Endothelial cell of umbilical vein (primary cell): ENCODE data around the gene LRFN3. TPM values are rescaled to one million over a fixed set of nuclear protein-coding genes. Genes with fewer than 3 reads are reported as not detected.
A peak's percentile ranks its signal among the peaks of the same experiment; 100 is the strongest.

Experiments
- Bru-seq: library from RNA; stranded (reverse); fragments of 400-500 nt; gene quantifications from one replicate; lab custom pipeline; 2021; lab: Mats Ljungman, UMichigan
- BruChase-seq, 2 experiments: library from RNA; stranded (reverse); fragments of 400-500 nt; gene quantifications; one replicate each; lab custom pipeline; 2021; lab: Mats Ljungman, UMichigan
- BruUV-seq: library from RNA; stranded (reverse); fragments of 400-500 nt; replicated peaks from 2 replicates; lab custom pipeline; 2021; lab: Mats Ljungman, UMichigan
- CTCF ChIA-PET: fragments of 300-600, 350-600 bp; sonication (Branson Sonifier 250); formaldehyde crosslinking; loops from one replicate; lab custom pipeline; 2021; ENCODE audit warnings: antibody characterized with exemption, inconsistent platforms; lab: Charles Lee
- POLR2A ChIA-PET: fragments of 300-600, 350-600 bp; sonication (Branson Sonifier 250); formaldehyde crosslinking; loops from one replicate; lab custom pipeline; 2021; ENCODE audit warnings: antibody characterized with exemption, inconsistent platforms; lab: Charles Lee
- DNase-seq: peaks from one replicate; pipeline ENCODE4 v3.0.0-alpha.2; 2011; ENCODE audit warnings: low read depth, low spot score
- FAIRE-seq: peaks from 2 replicates; lab custom pipeline; 2011; peaks lifted over from hg19 to GRCh38; lab: Jason Lieb, UNC
- H2AFZ ChIP-seq: 2 replicates; pipeline ENCODE4 v1.6.0; 2012; ENCODE audit warnings: low read depth, low read length, control low read depth, inconsistent platforms
- H3K27ac ChIP-seq: 2 replicates; pipeline ENCODE4 v1.5.1; 2011; ENCODE audit warnings: low read depth, mild to moderate bottlenecking, control low read depth, low read length, moderate library complexity; ENCODE audit not compliant: insufficient read depth
- H3K27me3 ChIP-seq, 2 experiments: 2 replicates each; pipeline versions ENCODE4 v1.6.0 to v1.6.1; 2011; ENCODE audit warnings: low read length in 2 of 2, mixed read lengths in 1 of 2; ENCODE audit not compliant: control insufficient read depth in 2 of 2, insufficient read depth in 2 of 2
- H3K36me3 ChIP-seq, 2 experiments: 2 replicates in 1 of 2; 3 replicates in 1 of 2; pipeline ENCODE4 v1.5.1; 2011; ENCODE audit warnings: low read length in 2 of 2, mild to moderate bottlenecking in 1 of 2, moderate library complexity in 1 of 2; ENCODE audit not compliant: control insufficient read depth in 2 of 2, insufficient read depth in 2 of 2; ENCODE audit errors: extremely low read depth in 1 of 2
- H3K4me1 ChIP-seq: 3 replicates; pipeline ENCODE4 v1.5.1; 2011; ENCODE audit warnings: mild to moderate bottlenecking, low read length; ENCODE audit not compliant: control insufficient read depth, insufficient read depth; ENCODE audit errors: extremely low read depth
- H3K4me2 ChIP-seq: 2 replicates; pipeline ENCODE4 v1.6.1; 2011; ENCODE audit warnings: low read length, control low read depth, mixed read lengths; ENCODE audit not compliant: insufficient read depth
- H3K4me3 ChIP-seq, 3 experiments: fragments of 200-600 bp in 1 of 3; sonication (generic), shearing (Covaris generic) in 1 of 3; replicated peaks in 1 of 3; 2 replicates each; pipeline ENCODE4 v1.5.1; 2011 to 2016; ENCODE audit warnings: control low read depth in 3 of 3, low read length in 3 of 3, mild to moderate bottlenecking in 2 of 3, inconsistent platforms in 1 of 3, low read depth in 1 of 3, moderate library complexity in 1 of 3; ENCODE audit not compliant: insufficient read depth in 1 of 3
- H3K79me2 ChIP-seq: 2 replicates; pipeline ENCODE4 v1.6.0; 2012; ENCODE audit warnings: low read length, inconsistent platforms; ENCODE audit not compliant: control insufficient read depth, insufficient read depth
- H3K9ac ChIP-seq: replicated peaks from 2 replicates; pipeline ENCODE3; 2011; ENCODE audit warnings: low read length, control low read depth; ENCODE audit not compliant: insufficient read depth; ENCODE audit errors: extremely low read depth
- H3K9me1 ChIP-seq: replicated peaks from 3 replicates; pipeline ENCODE4 v1.6.0; 2011; ENCODE audit warnings: mild to moderate bottlenecking, low read length; ENCODE audit not compliant: control insufficient read depth, insufficient read depth; ENCODE audit errors: extremely low read depth
- H3K9me3 ChIP-seq: replicated peaks from 2 replicates; pipeline ENCODE4 v1.5.1; 2012; ENCODE audit warnings: low read length, inconsistent platforms; ENCODE audit not compliant: control insufficient read depth, insufficient read depth
- H4K20me1 ChIP-seq: replicated peaks from 2 replicates; pipeline ENCODE3; 2011; ENCODE audit warnings: mild to moderate bottlenecking, low read length; ENCODE audit not compliant: control insufficient read depth, insufficient read depth; ENCODE audit errors: extremely low read depth
- CTCF ChIP-seq, 2 donors: IDR thresholded peaks; 1 replicate in 1 of 2; 2 replicates in 1 of 2; pipeline ENCODE4 v1.5.1; 2011; ENCODE audit warnings: low read length in 2 of 2, mild to moderate bottlenecking in 2 of 2, moderate library complexity in 2 of 2, control low read depth in 1 of 2, inconsistent platforms in 1 of 2, low read depth in 1 of 2; ENCODE audit not compliant: insufficient read depth in 1 of 2; ENCODE audit errors: extremely low read depth in 1 of 2
- EZH2 ChIP-seq: IDR thresholded peaks from 2 replicates; pipeline ENCODE4 v1.6.1; 2012; ENCODE audit warnings: borderline replicate concordance, low read depth, mild to moderate bottlenecking, moderate library complexity, low read length, inconsistent platforms; ENCODE audit not compliant: severe bottlenecking
- FOS ChIP-seq: IDR thresholded peaks from 2 replicates; pipeline ENCODE4 v1.6.1; 2011; ENCODE audit warnings: mild to moderate bottlenecking, low read length, moderate library complexity, borderline replicate concordance; ENCODE audit not compliant: insufficient read depth
- GATA2 ChIP-seq: IDR thresholded peaks from 2 replicates; pipeline ENCODE4 v1.7.0; 2011; ENCODE audit warnings: low read depth, mild to moderate bottlenecking, moderate library complexity, mixed read lengths, low read length; ENCODE audit not compliant: insufficient read length, insufficient read depth
- JUN ChIP-seq: IDR thresholded peaks from 2 replicates; pipeline ENCODE4 v1.6.1; 2011; ENCODE audit warnings: borderline replicate concordance, low read depth; ENCODE audit not compliant: insufficient read length, insufficient read depth
- MYC ChIP-seq: IDR thresholded peaks from one replicate; pipeline ENCODE4 v1.6.1; 2011; ENCODE audit warnings: mild to moderate bottlenecking, low read depth, low read length
- POLR2A ChIP-seq: IDR thresholded peaks from 2 replicates; pipeline ENCODE4 v1.6.1; 2012; ENCODE audit warnings: low read depth, mild to moderate bottlenecking, control low read depth, low read length
- POLR2AphosphoS5 ChIP-seq: IDR thresholded peaks from 2 replicates; pipeline ENCODE4 v1.6.1; 2012; ENCODE audit warnings: low read depth, mild to moderate bottlenecking, control low read depth, low read length, moderate library complexity; ENCODE audit not compliant: insufficient read depth
- dilution Hi-C: fragments of 300-500 bp; cut with MboI; formaldehyde crosslinking; loops from one replicate; pipeline ENCODE4 v1.15.0; 2019; ENCODE audit warnings: low sequenced_read_pairs; ENCODE audit not compliant: extremely low pct_ligation_motif_present
- intact Hi-C: fragments of 100-400 bp; cut with micrococcal nuclease; formaldehyde crosslinking; loops from one replicate; pipeline ENCODE4 v1.10.0; 2022
- long read RNA-seq: library from polyadenylated mRNA; stranded (forward); transcript quantifications from one replicate; pipeline ENCODE4 v2.0.0, GENCODE V29; 2021
- polyA minus RNA-seq, 3 experiments: library from RNA; depleted of rRNA, polyadenylated mRNA; stranded (reverse); fragments of >200 nt; gene quantifications; 1 replicate in 1 of 3; 2 replicates in 2 of 3; pipeline ENCODE4 v1.2.3, GENCODE V29; 2011
- polyA plus RNA-seq, 4 experiments: library from polyadenylated mRNA; depleted of rRNA in 3 of 4; stranded (reverse) in 3 of 4; unstranded in 1 of 4; fragments of >200 nt; gene quantifications; 2 replicates each; pipeline versions ENCODE4 v1.2.1 to v1.2.3, GENCODE V29; 2011 to 2012; ENCODE audit warnings: missing spikeins in 1 of 4
- total RNA-seq: library from RNA; stranded (reverse); gene quantifications from 2 replicates; pipeline ENCODE4 v1.2.3, GENCODE V29; 2021
- TF ChIP-seq, protein P1 (sequence below): IDR thresholded peaks from 2 replicates; pipeline ENCODE4 v1.6.1; 2011; ENCODE audit not compliant: insufficient read depth, insufficient read length

The LRFN3 gene, protein sequence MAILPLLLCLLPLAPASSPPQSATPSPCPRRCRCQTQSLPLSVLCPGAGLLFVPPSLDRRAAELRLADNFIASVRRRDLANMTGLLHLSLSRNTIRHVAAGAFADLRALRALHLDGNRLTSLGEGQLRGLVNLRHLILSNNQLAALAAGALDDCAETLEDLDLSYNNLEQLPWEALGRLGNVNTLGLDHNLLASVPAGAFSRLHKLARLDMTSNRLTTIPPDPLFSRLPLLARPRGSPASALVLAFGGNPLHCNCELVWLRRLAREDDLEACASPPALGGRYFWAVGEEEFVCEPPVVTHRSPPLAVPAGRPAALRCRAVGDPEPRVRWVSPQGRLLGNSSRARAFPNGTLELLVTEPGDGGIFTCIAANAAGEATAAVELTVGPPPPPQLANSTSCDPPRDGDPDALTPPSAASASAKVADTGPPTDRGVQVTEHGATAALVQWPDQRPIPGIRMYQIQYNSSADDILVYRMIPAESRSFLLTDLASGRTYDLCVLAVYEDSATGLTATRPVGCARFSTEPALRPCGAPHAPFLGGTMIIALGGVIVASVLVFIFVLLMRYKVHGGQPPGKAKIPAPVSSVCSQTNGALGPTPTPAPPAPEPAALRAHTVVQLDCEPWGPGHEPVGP
- total RNA-seq, result 15.9 and 17.3 TPM in 2 replicates
- 4.1 and 5.8 TPM in 2 replicates for polyA plus RNA-seq
- 3.7 and 5.5 TPM in 2 replicates for polyA plus RNA-seq (2011; cell fraction: cytosol; rRNA removed)
- 1.9 and 2.2 TPM in 2 replicates for polyA plus RNA-seq (2011; cell fraction: nucleus; rRNA removed)
- polyA plus RNA-seq (2012), result 10.0 and 16.3 TPM in 2 replicates
- polyA minus RNA-seq, result 2.5 and 3.5 TPM in 2 replicates
- polyA minus RNA-seq (2011; cell fraction: cytosol; rRNA and poly(A)+ RNA removed), result 2.8 TPM
- 1.0 and 2.2 TPM in 2 replicates for polyA minus RNA-seq (2011; cell fraction: nucleus; rRNA and poly(A)+ RNA removed)
- percentile 40 among the genes with signal in this experiment for Bru-seq, nascent RNA
- percentile 67 among the genes with signal in this experiment for BruChase-seq, experiment 1, labeled RNA remaining after a 6-hour chase
- percentile 52 among the genes with signal in this experiment for BruChase-seq, experiment 2, labeled RNA remaining after a 2-hour chase
- long read RNA-seq, transcript LRFN3-201 (3 exons, 2,513 nt), result major isoform, 14 of 20 reads
- long read RNA-seq, partial matches to known transcripts, result 6 of 20 reads
- long read RNA-seq, other reads (novel, unspliced or antisense), result 0 of 20 reads

DNA sequence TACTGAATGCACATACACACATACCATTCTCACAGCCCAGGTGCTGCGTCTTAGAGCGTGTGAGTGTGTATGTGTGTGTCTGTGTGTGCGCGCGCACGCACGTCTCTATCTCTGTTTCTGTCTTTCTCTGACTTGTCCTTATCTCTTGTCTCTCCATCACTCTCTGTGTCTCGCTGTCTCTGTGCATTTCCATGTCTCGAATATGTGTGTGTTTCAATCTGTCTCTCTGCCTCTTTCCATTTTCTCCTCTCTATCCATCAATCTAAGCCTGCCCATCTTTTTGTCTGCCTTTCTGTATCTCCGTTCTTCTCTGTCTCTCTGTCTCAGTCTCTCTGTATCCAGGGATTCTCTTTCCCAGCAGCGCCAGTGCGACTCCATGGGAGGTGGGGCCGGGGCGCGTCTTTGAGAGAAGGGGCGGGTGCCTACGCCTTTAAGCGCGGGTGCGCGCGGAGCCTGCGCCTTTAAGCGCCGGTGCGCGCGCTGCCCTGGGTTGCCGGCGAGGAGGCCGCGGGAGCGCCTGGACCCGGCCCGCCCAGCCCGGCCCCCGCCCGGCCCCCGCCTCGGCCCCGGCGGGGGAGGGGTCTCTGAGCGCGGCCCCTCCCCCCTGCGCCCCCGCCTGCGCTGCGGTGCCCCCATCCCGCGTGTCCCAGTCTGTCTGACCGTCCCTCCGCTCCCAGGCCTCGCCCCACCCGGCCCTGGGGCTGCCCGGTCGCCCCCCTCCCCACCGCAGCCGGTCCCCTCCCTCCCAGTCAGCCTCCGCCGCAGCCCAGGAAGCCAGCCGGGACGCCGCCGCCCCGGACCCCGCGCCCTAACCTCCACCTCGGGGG, at the start of gene LRFN3:
Gene LRFN3, plus strand, starts transcription at position 464 of the 827 bp plus-strand sequence. CDS start 3,052 bp downstream, outside the sequence.
- H4K20me1 ChIP-seq, result no peaks in the 10 kb centered on the region
- CTCF ChIA-PET, result no interaction called here
- intact Hi-C loops, result no loop called here

More for the DNA sequence above, at the start of gene LRFN3:
- POLR2A ChIA-PET, result no interaction called here
- Histone ChIP-seq H3K27me3 (no peaks in the 10 kb centered on the region), H3K9me1 (no peaks in the 10 kb centered on the region), H3K27ac (no peak within 1 kb of the TSS), H2AFZ (peak within 1 kb of the TSS; percentile 98), H3K4me3 (peak within 1 kb of the TSS; percentile 58 to 87 (median 77)), H3K4me2 (peak within 1 kb of the TSS; percentile 91), H3K36me3 (no peaks in the 10 kb centered on the region), H3K4me1 (peaks cover 24% of the 10 kb centered on the region), H3K9me3 (no peaks in the 10 kb centered on the region), H3K9ac (peak within 1 kb of the TSS; percentile 48), H3K79me2 (no peaks in the 10 kb centered on the region)
- TF ChIP-seq POLR2A (no peak), MYC (no peak), FOS (no peak), EZH2 (no peak), GATA2 (no peak), POLR2AphosphoS5 (no peak), CTCF (IDR thresholded peaks at IDR 0.05; ENCODE audit: extremely low read depth in 1 of 2, insufficient read depth in 1 of 2, low read depth in 1 of 2, low read length in 2 of 2) (no peak), JUN (no peak)
- TF ChIP-seq, protein P1, sequence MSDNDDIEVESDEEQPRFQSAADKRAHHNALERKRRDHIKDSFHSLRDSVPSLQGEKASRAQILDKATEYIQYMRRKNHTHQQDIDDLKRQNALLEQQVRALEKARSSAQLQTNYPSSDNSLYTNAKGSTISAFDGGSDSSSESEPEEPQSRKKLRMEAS, result no peak
- FAIRE-seq (peak; percentile 44), DNase-seq (peak; percentile 45)
- BruUV-seq, result no TSS peak
- dilution Hi-C loops, result no loop called here
